C4-2B (cell line): Measurements from ENCODE around the gene TJP1.

Experiments
- ZFX ChIP-seq: fragments of 450-650 bp; IDR thresholded peaks from 2 replicates; pipeline ENCODE4 v1.6.1; 2017
- TF ChIP-seq, protein P1 (sequence below): fragments of 450-650 bp; conservative IDR thresholded peaks from 2 replicates; pipeline ENCODE4 v1.5.1; 2017; ENCODE audit warnings: mild to moderate bottlenecking

DNA sequence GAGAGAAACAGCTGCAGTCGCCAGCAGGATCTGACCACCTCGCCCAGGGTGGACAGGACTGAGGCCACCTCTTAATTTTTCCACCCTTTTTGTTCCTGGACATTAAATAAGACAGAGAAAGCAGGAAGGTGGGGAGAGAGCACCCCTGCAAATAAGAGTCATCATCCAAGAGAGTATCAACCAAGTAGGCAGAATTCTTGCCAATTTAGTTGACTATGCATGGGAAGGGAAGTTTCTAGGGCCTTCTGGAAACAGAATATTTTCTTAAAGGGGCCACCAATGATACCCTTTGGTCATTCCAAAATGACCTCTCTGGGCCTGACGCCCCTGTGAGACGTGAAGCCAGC, 136.2 kb downstream of the TJP1 start:
- TF ChIP-seq, protein P1, sequence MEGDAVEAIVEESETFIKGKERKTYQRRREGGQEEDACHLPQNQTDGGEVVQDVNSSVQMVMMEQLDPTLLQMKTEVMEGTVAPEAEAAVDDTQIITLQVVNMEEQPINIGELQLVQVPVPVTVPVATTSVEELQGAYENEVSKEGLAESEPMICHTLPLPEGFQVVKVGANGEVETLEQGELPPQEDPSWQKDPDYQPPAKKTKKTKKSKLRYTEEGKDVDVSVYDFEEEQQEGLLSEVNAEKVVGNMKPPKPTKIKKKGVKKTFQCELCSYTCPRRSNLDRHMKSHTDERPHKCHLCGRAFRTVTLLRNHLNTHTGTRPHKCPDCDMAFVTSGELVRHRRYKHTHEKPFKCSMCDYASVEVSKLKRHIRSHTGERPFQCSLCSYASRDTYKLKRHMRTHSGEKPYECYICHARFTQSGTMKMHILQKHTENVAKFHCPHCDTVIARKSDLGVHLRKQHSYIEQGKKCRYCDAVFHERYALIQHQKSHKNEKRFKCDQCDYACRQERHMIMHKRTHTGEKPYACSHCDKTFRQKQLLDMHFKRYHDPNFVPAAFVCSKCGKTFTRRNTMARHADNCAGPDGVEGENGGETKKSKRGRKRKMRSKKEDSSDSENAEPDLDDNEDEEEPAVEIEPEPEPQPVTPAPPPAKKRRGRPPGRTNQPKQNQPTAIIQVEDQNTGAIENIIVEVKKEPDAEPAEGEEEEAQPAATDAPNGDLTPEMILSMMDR, result no peak
- TF ChIP-seq ZFX, result no peak
